Mucosa of descending colon (tissue), 3 donors: ENCODE measurements around the gene PHLDB2. TPM values are rescaled to one million over a fixed set of nuclear protein-coding genes. Genes with fewer than 3 reads are reported as not detected.

Experiments used
- ATAC-seq: fragments of 200-7000 bp; cut with Tn5 transposase; one replicate; pipeline ENCODE4 v1.9.1; 2020; ENCODE audit warnings: mild to moderate bottlenecking, moderate library complexity
- DNase-seq, 3 donors: peaks; one replicate each; pipeline ENCODE4 v3.0.0-alpha.2; 2020
- H3K36me3 ChIP-seq: fragments of 200-600 bp; one replicate; pipeline ENCODE4 v1.8.0; 2021; ENCODE audit warnings: low read depth, mild to moderate bottlenecking
- H3K4me1 ChIP-seq: fragments of 200-600 bp; one replicate; pipeline ENCODE4 v1.8.0; 2021; ENCODE audit warnings: low read depth, mild to moderate bottlenecking
- H3K4me3 ChIP-seq: fragments of 200-600 bp; one replicate; pipeline ENCODE4 v1.8.0; 2021; ENCODE audit warnings: mild to moderate bottlenecking
- H3K9me3 ChIP-seq: fragments of 200-600 bp; one replicate; pipeline ENCODE4 v1.8.0; 2021; ENCODE audit warnings: mild to moderate bottlenecking
- intact Hi-C, 2 donors: fragments of 100-400 bp; cut with DNase I in 1 of 2; cut with micrococcal nuclease in 1 of 2; formaldehyde crosslinking; loops; one replicate each; pipeline versions ENCODE4 v1.11.0 to v1.11.1; 2022; cut with DNase I, micrococcal nuclease
- total RNA-seq, 3 donors: library from RNA; stranded (reverse); fragmentation: NEBNext Ultra II Directional in 2 of 3; extraction: Animal tissue kit (Norgen Biotek cat#: 25700) in 2 of 3; gene quantifications; one replicate each; pipeline versions ENCODE4 v1.2.1 to v1.2.4, GENCODE V29; 2021 to 2023
- TF ChIP-seq, protein P1 (sequence below): fragments of 200-600 bp; IDR thresholded peaks from one replicate; pipeline ENCODE4 v1.8.0; 2022; ENCODE audit warnings: antibody characterized with exemption, mild to moderate bottlenecking
- donor health status: DM: no; HTN: no; CAD: no; lungs with moderate emphysema.
- donor health status: DM: no; HTN: no; CAD: no.
- donor health status: DM: no; HTN: yes; CAD: no.

The PHLDB2 gene
- total RNA-seq, 3 donors from 2014 or later: 9.4 to 90.2 (median 17.7) TPM

DNA sequence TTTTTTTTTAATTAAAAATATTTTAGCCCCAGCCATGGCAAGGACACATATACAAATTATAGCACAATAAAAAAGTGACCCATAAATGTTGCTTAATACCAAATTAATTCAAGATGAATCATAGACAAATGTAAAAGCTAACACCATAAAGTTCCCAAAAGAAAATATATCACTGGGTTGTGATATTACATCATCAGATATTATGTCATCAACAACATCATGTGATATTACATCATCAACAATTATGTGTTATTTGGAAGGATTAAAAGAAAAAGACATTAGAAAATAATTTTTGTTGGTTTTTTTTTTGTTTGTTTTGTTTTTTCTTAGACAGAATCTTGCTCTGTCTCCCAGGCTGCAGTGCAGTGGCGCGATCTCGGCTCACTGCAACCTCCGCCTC lies 85.3 kb downstream of the PHLDB2 start:
- ATAC-seq: no peak
- no peak overlapping the region for H3K4me3 ChIP-seq
- intact Hi-C loops: no loop called here
- H3K36me3 ChIP-seq: no peaks in the 10 kb centered on the region
- H3K9me3 ChIP-seq: no peaks in the 10 kb centered on the region
- TF ChIP-seq, protein P1, sequence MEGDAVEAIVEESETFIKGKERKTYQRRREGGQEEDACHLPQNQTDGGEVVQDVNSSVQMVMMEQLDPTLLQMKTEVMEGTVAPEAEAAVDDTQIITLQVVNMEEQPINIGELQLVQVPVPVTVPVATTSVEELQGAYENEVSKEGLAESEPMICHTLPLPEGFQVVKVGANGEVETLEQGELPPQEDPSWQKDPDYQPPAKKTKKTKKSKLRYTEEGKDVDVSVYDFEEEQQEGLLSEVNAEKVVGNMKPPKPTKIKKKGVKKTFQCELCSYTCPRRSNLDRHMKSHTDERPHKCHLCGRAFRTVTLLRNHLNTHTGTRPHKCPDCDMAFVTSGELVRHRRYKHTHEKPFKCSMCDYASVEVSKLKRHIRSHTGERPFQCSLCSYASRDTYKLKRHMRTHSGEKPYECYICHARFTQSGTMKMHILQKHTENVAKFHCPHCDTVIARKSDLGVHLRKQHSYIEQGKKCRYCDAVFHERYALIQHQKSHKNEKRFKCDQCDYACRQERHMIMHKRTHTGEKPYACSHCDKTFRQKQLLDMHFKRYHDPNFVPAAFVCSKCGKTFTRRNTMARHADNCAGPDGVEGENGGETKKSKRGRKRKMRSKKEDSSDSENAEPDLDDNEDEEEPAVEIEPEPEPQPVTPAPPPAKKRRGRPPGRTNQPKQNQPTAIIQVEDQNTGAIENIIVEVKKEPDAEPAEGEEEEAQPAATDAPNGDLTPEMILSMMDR: no peak
- H3K4me1 ChIP-seq: no peaks in the 10 kb centered on the region
- no peak for DNase-seq

DNA sequence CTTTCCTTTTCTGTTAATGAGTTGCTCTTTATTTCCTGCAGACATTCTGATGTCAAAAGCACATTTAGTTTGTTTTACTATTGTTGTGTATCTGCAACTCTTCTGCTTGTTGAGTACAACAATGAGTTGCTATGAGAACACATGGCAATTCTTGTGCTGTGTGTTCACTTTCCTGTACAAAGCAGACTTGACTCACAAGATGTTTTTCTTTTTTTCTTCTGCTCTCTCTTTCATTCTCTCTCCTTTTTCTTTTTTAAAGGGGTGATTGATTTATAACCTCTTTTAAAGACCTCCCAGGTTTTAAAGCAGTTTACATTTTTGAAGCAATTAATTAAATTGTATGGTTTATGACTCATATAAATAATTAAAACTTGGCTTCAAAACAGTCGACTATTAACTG lies 88.2 kb downstream of the PHLDB2 start:
- ATAC-seq (no peak), DNase-seq (no peak)

DNA sequence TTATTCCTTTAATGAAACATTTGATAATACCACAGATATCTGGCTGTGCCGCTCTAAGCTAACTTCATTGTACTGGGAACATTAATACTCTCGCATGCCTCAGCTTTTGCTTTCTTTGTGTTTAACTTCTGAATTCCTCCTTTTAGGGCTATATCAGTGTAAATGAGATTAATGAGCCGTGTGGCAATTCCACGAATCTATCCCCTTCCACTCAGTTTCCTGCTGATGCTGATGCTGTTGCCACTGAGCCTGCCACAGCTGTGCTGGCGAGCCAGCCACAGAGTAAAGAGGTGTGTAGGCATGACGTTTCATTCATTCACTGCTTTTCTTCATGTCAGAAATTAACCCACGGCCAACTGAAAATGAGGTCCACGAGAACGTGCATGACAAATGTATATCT lies 89.7 kb downstream of the PHLDB2 start:
- Histone ChIP-seq H3K4me1 (no peaks in the 10 kb centered on the region), H3K9me3 (no peaks in the 10 kb centered on the region), H3K4me3 (no peak overlapping the region), H3K36me3 (no peaks in the 10 kb centered on the region)
- intact Hi-C loops: no loop called here
- ATAC-seq (no peak), DNase-seq (no peak)
- TF ChIP-seq, protein P1: no peak

More for the DNA sequence above, 88.2 kb downstream of the PHLDB2 start:
- Histone ChIP-seq H3K4me1 (no peaks in the 10 kb centered on the region), H3K4me3 (no peak overlapping the region), H3K9me3 (no peaks in the 10 kb centered on the region), H3K36me3 (no peaks in the 10 kb centered on the region)
- TF ChIP-seq, protein P1: no peak
- intact Hi-C loops: no loop called here

- H3K4me1 ChIP-seq: no peaks in the 10 kb centered on the region
- intact Hi-C loops: no loop called here
These were observed 90.6 kb downstream of the PHLDB2 start for GRCh38 chr3:111949712-111950111.

GRCh38 chr3:111951032-111951431 lies 92.0 kb downstream of the PHLDB2 start:
- H3K4me3 ChIP-seq: no peak overlapping the region
- ATAC-seq (no peak), DNase-seq (no peak)
- TF ChIP-seq, protein P1: no peak
- H3K36me3 ChIP-seq: no peaks in the 10 kb centered on the region
- H3K4me1 ChIP-seq: no peaks in the 10 kb centered on the region
- H3K9me3 ChIP-seq: no peaks in the 10 kb centered on the region
- intact Hi-C loops: no loop called here

More at GRCh38 chr3:111949712-111950111, 90.6 kb downstream of the PHLDB2 start:
- DNase-seq (no peak), ATAC-seq (no peak)
- Histone ChIP-seq H3K9me3 (no peaks in the 10 kb centered on the region), H3K4me3 (no peak overlapping the region), H3K36me3 (no peaks in the 10 kb centered on the region)
- TF ChIP-seq, protein P1: no peak

DNA sequence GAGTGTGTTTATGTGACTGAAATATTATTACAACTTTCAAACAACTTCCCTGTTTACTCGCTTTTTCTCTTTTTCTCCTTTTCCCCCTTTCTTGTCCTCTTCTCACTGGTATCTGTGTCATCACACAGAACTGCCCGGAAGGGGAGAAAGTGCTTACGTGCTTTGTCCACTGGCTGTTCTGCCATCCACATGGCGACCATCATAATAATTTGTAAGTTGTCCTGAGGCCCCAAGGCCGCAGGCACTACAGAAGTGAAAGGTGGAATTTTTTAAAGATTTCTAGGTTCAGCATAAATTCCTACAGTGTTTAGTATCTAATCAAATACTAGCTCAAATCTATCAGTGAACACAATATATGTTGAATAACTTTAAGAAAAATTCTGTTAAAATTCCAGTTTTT lies 93.0 kb downstream of the PHLDB2 start:
- Histone ChIP-seq H3K36me3 (no peaks in the 10 kb centered on the region), H3K4me1 (no peaks in the 10 kb centered on the region), H3K9me3 (no peaks in the 10 kb centered on the region), H3K4me3 (no peak overlapping the region)
- TF ChIP-seq, protein P1: no peak
- no peak for ATAC-seq
- intact Hi-C loops: no loop called here
- no peak for DNase-seq
